Measurements from ENCODE around the gene LAMTOR5.
A peak's percentile ranks its signal among the peaks of the same experiment; 100 is the strongest.
"Not testable (repeated sequence)": the region's sequence is repeated elsewhere in the genome, so short reads cannot be mapped to it uniquely, and the experiment has no call there.

LAMTOR5 gene

GRCh38 chr1:110407260-110408210 is at the start of gene LAMTOR5:
Gene LAMTOR5, minus strand, starts transcription at chr1:110407694. Its CDS starts 74 bp downstream, at chr1:110407620.
- DNase-seq: peak; percentile 86

GRCh38 chr1:110457206-110457605 is 49.7 kb upstream of the LAMTOR5 start:
- no peak for DNase-seq

GRCh38 chr1:110455151-110455550 is 47.7 kb upstream of the LAMTOR5 start:
- no peak for DNase-seq

- DNase-seq: no peak
Measured at GRCh38 chr1:110454328-110454727, 46.8 kb upstream of the LAMTOR5 start.

- DNase-seq: no peak
Measured at GRCh38 chr1:110453829-110454228, 46.3 kb upstream of the LAMTOR5 start.

- no peak for DNase-seq
Measured at GRCh38 chr1:110452330-110452729, 44.8 kb upstream of the LAMTOR5 start.

GRCh38 chr1:110450929-110451328 is 43.4 kb upstream of the LAMTOR5 start, which contains the start of gene PROK1:
Gene PROK1, plus strand, starts transcription at chr1:110451149. Its CDS starts 68 bp downstream, at chr1:110451217.
- DNase-seq: no peak

GRCh38 chr1:110449661-110450651 is 42.5 kb upstream of the LAMTOR5 start:
- no peak for DNase-seq

GRCh38 chr1:110444561-110444960 is 37.1 kb upstream of the LAMTOR5 start:
- no peak for DNase-seq

- DNase-seq: no peak
Measured at GRCh38 chr1:110443451-110443850, 36.0 kb upstream of the LAMTOR5 start.

GRCh38 chr1:110441888-110442287 is 34.4 kb upstream of the LAMTOR5 start:
- no peak for DNase-seq

- no peak for DNase-seq
Measured at GRCh38 chr1:110440877-110441276, 33.4 kb upstream of the LAMTOR5 start.

- DNase-seq: not testable (repeated sequence)
Measured at GRCh38 chr1:110439873-110440272, 32.4 kb upstream of the LAMTOR5 start.

- DNase-seq: no peak
Measured at GRCh38 chr1:110438893-110439292, 31.4 kb upstream of the LAMTOR5 start.

- not testable (repeated sequence) for DNase-seq
Measured at GRCh38 chr1:110437645-110438299, 30.3 kb upstream of the LAMTOR5 start.

GRCh38 chr1:110436635-110437034 is 29.1 kb upstream of the LAMTOR5 start:
- DNase-seq: no peak

GRCh38 chr1:110434946-110435345 is 27.5 kb upstream of the LAMTOR5 start:
- DNase-seq: no peak

GRCh38 chr1:110433803-110434202 is 26.3 kb upstream of the LAMTOR5 start:
- no peak for DNase-seq

- DNase-seq: no peak
Measured at GRCh38 chr1:110433213-110433612, 25.7 kb upstream of the LAMTOR5 start.

- no peak for DNase-seq
Measured at GRCh38 chr1:110430901-110431300, 23.4 kb upstream of the LAMTOR5 start.

- no peak for DNase-seq
Measured at GRCh38 chr1:110430366-110430765, 22.9 kb upstream of the LAMTOR5 start.

GRCh38 chr1:110428946-110429345 is 21.5 kb upstream of the LAMTOR5 start:
- no peak for DNase-seq

- DNase-seq: no peak
Measured at GRCh38 chr1:110426854-110427253, 19.4 kb upstream of the LAMTOR5 start.
